Right cardiac atrium (tissue), 5 donors: ENCODE measurements around the gene CYP46A1. TPM values are rescaled to one million over a fixed set of nuclear protein-coding genes. Genes with fewer than 3 reads are reported as not detected.

Source experiments
- ATAC-seq, 2 donors: fragments of 200-7000 bp; cut with Tn5 transposase; one replicate each; pipeline versions ENCODE4 v1.8.0 to v1.9.1; 2020; ENCODE audit warnings: moderate library complexity in 2 of 2, mild to moderate bottlenecking in 1 of 2
- DNase-seq, 3 donors: peaks; one replicate each; pipeline ENCODE4 v3.0.0-alpha.2; 2020
- H3K27ac ChIP-seq: one replicate; pipeline ENCODE4 v1.5.1; 2013; ENCODE audit warnings: mild to moderate bottlenecking, low read length, control low read depth, moderate library complexity
- H3K27me3 ChIP-seq: one replicate; pipeline ENCODE4 v1.6.1; 2013; ENCODE audit not compliant: control insufficient read depth, insufficient read depth
- H3K4me1 ChIP-seq: one replicate; pipeline ENCODE4 v1.6.1; 2013; ENCODE audit warnings: low read length; ENCODE audit not compliant: control insufficient read depth, insufficient read depth
- H3K4me3 ChIP-seq: one replicate; pipeline ENCODE4 v1.5.1; 2013; ENCODE audit warnings: low read length, control low read depth
- H3K9me3 ChIP-seq: one replicate; pipeline ENCODE4 v1.6.1; 2013; ENCODE audit warnings: low read length; ENCODE audit not compliant: control insufficient read depth
- WGBS: extraction: QIAGEN DNeasy Blood & Tissue Kit; methylation state at CpG from one replicate; pipeline ENCODE4 v1.1.7; 2013; 5-methylcytosine and 5-hydroxymethylcytosine counted together
- intact Hi-C, 4 donors: fragments of 100-400 bp; cut with DNase I; formaldehyde crosslinking; loops; one replicate each; pipeline versions ENCODE4 v1.11.0 to v1.14.0; 2022 to 2023
- polyA plus RNA-seq: library from polyadenylated mRNA; stranded (reverse); fragments of 200-250 nt; gene quantifications from one replicate; pipeline ENCODE4 v1.2.3, GENCODE V29; 2013
- total RNA-seq, 4 donors: library from RNA; stranded (reverse); fragmentation: NEBNext Ultra II Directional; extraction: Animal tissue kit (Norgen Biotek cat#: 25700); gene quantifications; one replicate each; pipeline ENCODE4 v1.2.1, GENCODE V29; 2021
- donor health status: healthy with polysubstance abuse.
- donor health status: DM: no; HTN: yes; CAD: no.
- donor health status: DM: no; HTN: no; CAD: no.
- donor health status: DM: no; HTN: yes; CAD: no; lungs with severe emphysema.
- donor health status: DM: yes; HTN: yes; CAD: no.

CYP46A1 gene
- total and polyA plus RNA-seq, 5 donors, result 5.7 to 9.2 (median 7.6) TPM

GRCh38 chr14:99667045-99667444, 17.1 kb upstream of the CYP46A1 start:
- ATAC-seq (no peak), DNase-seq (peak in 1 of 3 donors; percentile 29)
- H3K27me3 ChIP-seq, result no peaks in the 10 kb centered on the region
- no peak overlapping the region for H3K27ac ChIP-seq
- intact Hi-C loops, result no loop called here
- 66% methylated on average over 2 of the region's 2 CpGs for WGBS
- H3K9me3 ChIP-seq, result no peaks in the 10 kb centered on the region
- no peak overlapping the region for H3K4me3 ChIP-seq
- H3K4me1 ChIP-seq, result no peaks in the 10 kb centered on the region

- H3K9me3 ChIP-seq, result no peaks in the 10 kb centered on the region
- no peak for ATAC-seq
- no peaks in the 10 kb centered on the region for H3K4me1 ChIP-seq
- intact Hi-C loops, result no loop called here
- no peaks in the 10 kb centered on the region for H3K27me3 ChIP-seq
- no peak overlapping the region for H3K27ac ChIP-seq
- no peak overlapping the region for H3K4me3 ChIP-seq
- peak in 1 of 3 donors; percentile 54 for DNase-seq
- 86% methylated on average over 9 of the region's 9 CpGs for WGBS
Observed at GRCh38 chr14:99667821-99668220, 16.3 kb upstream of the CYP46A1 start.

- Histone ChIP-seq H3K4me1 (no peaks in the 10 kb centered on the region), H3K27ac (no peak overlapping the region), H3K9me3 (no peaks in the 10 kb centered on the region), H3K4me3 (no peak overlapping the region), H3K27me3 (no peaks in the 10 kb centered on the region)
- 87% methylated on average over 27 of the region's 27 CpGs for WGBS
- no peak for ATAC-seq
- DNase-seq, result peak in 1 of 3 donors; percentile 30
- intact Hi-C loops, result no loop called here
Observed at GRCh38 chr14:99668307-99669295, 15.5 kb upstream of the CYP46A1 start.

- 83% methylated on average over 14 of the region's 14 CpGs for WGBS
Observed at GRCh38 chr14:99670361-99671234, 13.5 kb upstream of the CYP46A1 start.

GRCh38 chr14:99671235-99672224, 12.6 kb upstream of the CYP46A1 start:
- H3K27ac ChIP-seq, result no peak overlapping the region
- DNase-seq, result peak in 1 of 3 donors; percentile 58

More at GRCh38 chr14:99670361-99671234, 13.5 kb upstream of the CYP46A1 start:
- ATAC-seq, result no peak
- intact Hi-C loops, result no loop called here
- no peaks in the 10 kb centered on the region for H3K27me3 ChIP-seq
- peak in 1 of 3 donors; percentile 18 for DNase-seq
- H3K9me3 ChIP-seq, result no peaks in the 10 kb centered on the region
- no peaks in the 10 kb centered on the region for H3K4me1 ChIP-seq
- H3K27ac ChIP-seq, result no peak overlapping the region
- H3K4me3 ChIP-seq, result no peak overlapping the region

GRCh38 chr14:99672506-99673304, 11.4 kb upstream of the CYP46A1 start:
- no peak overlapping the region for H3K4me3 ChIP-seq
- no peak overlapping the region for H3K27ac ChIP-seq
- intact Hi-C loops, result no loop called here
- H3K9me3 ChIP-seq, result no peaks in the 10 kb centered on the region
- no peaks in the 10 kb centered on the region for H3K27me3 ChIP-seq
- peak in 1 of 3 donors; percentile 58 for DNase-seq
- ATAC-seq, result peak in 1 of 2 donors; percentile 15
- no peaks in the 10 kb centered on the region for H3K4me1 ChIP-seq
- 67% methylated on average over 11 of the region's 11 CpGs for WGBS

More at GRCh38 chr14:99671235-99672224, 12.6 kb upstream of the CYP46A1 start:
- 67% methylated on average over 20 of the region's 20 CpGs for whole genome bisulfite sequencing
- no peaks in the 10 kb centered on the region for H3K9me3 ChIP-seq
- no peak overlapping the region for H3K4me3 ChIP-seq
- H3K4me1 ChIP-seq, result no peaks in the 10 kb centered on the region
- intact Hi-C loops, result no loop called here
- no peaks in the 10 kb centered on the region for H3K27me3 ChIP-seq
- no peak for ATAC-seq

- DNase-seq (peak in 2 of 3 donors; percentile 35 to 44), ATAC-seq (no peak)
- 76% methylated on average over 8 of the region's 8 CpGs for WGBS
- no peaks in the 10 kb centered on the region for H3K4me1 ChIP-seq
- no peaks in the 10 kb centered on the region for H3K9me3 ChIP-seq
- H3K27me3 ChIP-seq, result no peaks in the 10 kb centered on the region
- no peak overlapping the region for H3K4me3 ChIP-seq
- H3K27ac ChIP-seq, result no peak overlapping the region
- intact Hi-C loops, result no loop called here
Observed at GRCh38 chr14:99673305-99674063, 10.6 kb upstream of the CYP46A1 start.

DNA sequence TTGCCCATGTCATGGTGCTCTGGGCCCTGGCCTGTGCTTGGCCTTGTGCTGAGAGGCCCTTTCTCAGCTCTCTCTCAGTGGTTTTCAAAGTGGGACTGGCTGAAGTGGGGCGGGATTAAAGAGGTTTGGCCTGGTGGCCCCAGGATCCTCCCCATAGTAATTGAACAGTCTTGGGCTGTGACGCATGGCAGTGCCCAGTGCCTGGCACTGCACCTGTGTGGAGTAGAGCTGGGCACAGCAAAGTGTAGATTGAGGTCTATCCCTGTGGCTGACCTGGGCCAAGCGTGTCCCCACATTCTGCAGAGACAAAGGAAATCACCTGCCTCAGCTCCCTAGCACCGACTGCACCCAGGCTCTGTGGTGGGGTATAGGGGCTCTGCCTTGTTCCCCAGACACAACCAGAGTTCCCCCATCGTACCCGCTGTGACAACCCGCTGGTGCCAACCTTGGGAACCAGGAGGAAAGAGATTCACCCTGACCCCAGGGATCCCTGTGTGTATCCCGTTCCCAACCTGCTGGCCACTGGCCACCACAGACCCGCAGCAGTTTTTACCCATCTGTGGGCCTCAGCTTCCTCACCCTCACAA, 9.9 kb upstream of the CYP46A1 start:
- 91% methylated on average over 9 of the region's 9 CpGs for WGBS
- intact Hi-C loops, result no loop called here
- ATAC-seq (no peak), DNase-seq (peak in 1 of 3 donors; percentile 33)
- Histone ChIP-seq H3K27ac (no peak overlapping the region), H3K4me1 (no peaks in the 10 kb centered on the region), H3K4me3 (no peak overlapping the region), H3K27me3 (no peaks in the 10 kb centered on the region), H3K9me3 (no peaks in the 10 kb centered on the region)
